Astrocyte (in vitro differentiated cells and primary cell): ENCODE data around the gene PUSL1.

Experiments
- EZH2 ChIP-seq: IDR thresholded peaks from 2 replicates; pipeline ENCODE4 v1.6.1; 2012; ENCODE audit warnings: mild to moderate bottlenecking, low read length, inconsistent platforms; ENCODE audit not compliant: insufficient read depth
- TF ChIP-seq, protein P1 (sequence below): IDR thresholded peaks from 2 replicates; pipeline ENCODE4 v1.5.1; 2011; ENCODE audit warnings: low read depth, mild to moderate bottlenecking, inconsistent platforms, low read length, moderate library complexity; ENCODE audit not compliant: insufficient read depth

DNA sequence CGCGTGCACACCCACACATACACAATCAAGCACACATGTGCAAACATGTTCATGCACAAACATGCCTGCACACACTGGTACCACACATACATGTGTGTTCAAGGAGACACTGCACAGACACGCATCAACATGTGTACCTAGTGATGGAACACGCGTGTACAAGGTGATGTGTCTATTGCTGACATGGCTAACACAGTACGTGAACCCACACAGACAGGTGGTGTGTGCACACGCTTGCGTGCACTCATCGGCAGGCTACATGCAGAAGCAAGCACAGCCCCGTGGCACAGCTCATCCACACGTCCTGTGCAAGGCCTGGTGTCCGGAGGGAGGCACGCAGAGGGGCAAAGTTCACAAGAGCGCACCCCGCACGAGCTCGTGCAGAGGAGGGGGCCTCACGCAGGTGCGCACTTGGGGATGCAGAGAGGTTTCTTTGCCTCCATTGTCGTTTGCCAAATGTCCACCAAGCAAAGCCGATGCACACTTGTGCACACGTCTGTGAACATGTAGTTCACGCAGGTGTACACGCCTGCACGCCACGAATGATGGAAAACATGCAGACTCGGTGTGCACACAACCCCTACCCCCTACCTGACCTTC is 1.6 kb upstream of the PUSL1 start:
- TF ChIP-seq, protein P1, sequence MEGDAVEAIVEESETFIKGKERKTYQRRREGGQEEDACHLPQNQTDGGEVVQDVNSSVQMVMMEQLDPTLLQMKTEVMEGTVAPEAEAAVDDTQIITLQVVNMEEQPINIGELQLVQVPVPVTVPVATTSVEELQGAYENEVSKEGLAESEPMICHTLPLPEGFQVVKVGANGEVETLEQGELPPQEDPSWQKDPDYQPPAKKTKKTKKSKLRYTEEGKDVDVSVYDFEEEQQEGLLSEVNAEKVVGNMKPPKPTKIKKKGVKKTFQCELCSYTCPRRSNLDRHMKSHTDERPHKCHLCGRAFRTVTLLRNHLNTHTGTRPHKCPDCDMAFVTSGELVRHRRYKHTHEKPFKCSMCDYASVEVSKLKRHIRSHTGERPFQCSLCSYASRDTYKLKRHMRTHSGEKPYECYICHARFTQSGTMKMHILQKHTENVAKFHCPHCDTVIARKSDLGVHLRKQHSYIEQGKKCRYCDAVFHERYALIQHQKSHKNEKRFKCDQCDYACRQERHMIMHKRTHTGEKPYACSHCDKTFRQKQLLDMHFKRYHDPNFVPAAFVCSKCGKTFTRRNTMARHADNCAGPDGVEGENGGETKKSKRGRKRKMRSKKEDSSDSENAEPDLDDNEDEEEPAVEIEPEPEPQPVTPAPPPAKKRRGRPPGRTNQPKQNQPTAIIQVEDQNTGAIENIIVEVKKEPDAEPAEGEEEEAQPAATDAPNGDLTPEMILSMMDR = no peak
- no peak for TF ChIP-seq EZH2
